Upper lobe of left lung (tissue), 4 donors: ENCODE measurements around the gene DIPK1A.
"Not testable (repeated sequence)": the region's sequence is repeated elsewhere in the genome, so short reads cannot be mapped to it uniquely, and the experiment has no call there.

Experiments used
- CTCF ChIP-seq, 6 experiments: fragments of 450-650 bp in 4 of 6; fragments of 200-600 bp in 2 of 6; sonication (generic) in 2 of 6; IDR thresholded peaks; one replicate each; pipeline ENCODE4 v1.5.1; 2016 to 2019; ENCODE audit warnings: antibody characterized with exemption in 6 of 6
- POLR2A ChIP-seq, 4 donors: fragments of 450-650 bp; IDR thresholded peaks; one replicate each; pipeline ENCODE4 v1.5.1; 2016 to 2017; ENCODE audit warnings: antibody characterized with exemption in 4 of 4, mild to moderate bottlenecking in 2 of 4
- POLR2AphosphoS5 ChIP-seq, 2 donors: sonication (generic); formaldehyde crosslinking; IDR thresholded peaks; one replicate each; pipeline ENCODE4 v1.5.1; 2017; ENCODE audit warnings: antibody characterized with exemption in 2 of 2

- TF ChIP-seq CTCF, POLR2A, POLR2AphosphoS5 (IDR thresholded peaks at IDR 0.05): not testable (repeated sequence)
These were observed 10.7 kb upstream of the DIPK1A start for GRCh38 chr1:92971932-92972331.
